GM23248 (cell line): Measurements from ENCODE around the gene MT1F.

Source experiments
- EZH2 ChIP-seq: fragments of 200-600 bp; sonication (generic); IDR thresholded peaks from 2 replicates; pipeline ENCODE4 v1.6.1; 2018; ENCODE audit warnings: antibody characterized with exemption, mild to moderate bottlenecking; ENCODE audit not compliant: insufficient read depth, poor library complexity, severe bottlenecking
- EZH2phosphoT487 ChIP-seq: fragments of 200-600 bp; sonication (generic); IDR thresholded peaks from 2 replicates; pipeline ENCODE4 v1.6.1; 2018; ENCODE audit warnings: antibody characterized with exemption, moderate library complexity, mild to moderate bottlenecking, low read depth; ENCODE audit not compliant: insufficient read depth

DNA sequence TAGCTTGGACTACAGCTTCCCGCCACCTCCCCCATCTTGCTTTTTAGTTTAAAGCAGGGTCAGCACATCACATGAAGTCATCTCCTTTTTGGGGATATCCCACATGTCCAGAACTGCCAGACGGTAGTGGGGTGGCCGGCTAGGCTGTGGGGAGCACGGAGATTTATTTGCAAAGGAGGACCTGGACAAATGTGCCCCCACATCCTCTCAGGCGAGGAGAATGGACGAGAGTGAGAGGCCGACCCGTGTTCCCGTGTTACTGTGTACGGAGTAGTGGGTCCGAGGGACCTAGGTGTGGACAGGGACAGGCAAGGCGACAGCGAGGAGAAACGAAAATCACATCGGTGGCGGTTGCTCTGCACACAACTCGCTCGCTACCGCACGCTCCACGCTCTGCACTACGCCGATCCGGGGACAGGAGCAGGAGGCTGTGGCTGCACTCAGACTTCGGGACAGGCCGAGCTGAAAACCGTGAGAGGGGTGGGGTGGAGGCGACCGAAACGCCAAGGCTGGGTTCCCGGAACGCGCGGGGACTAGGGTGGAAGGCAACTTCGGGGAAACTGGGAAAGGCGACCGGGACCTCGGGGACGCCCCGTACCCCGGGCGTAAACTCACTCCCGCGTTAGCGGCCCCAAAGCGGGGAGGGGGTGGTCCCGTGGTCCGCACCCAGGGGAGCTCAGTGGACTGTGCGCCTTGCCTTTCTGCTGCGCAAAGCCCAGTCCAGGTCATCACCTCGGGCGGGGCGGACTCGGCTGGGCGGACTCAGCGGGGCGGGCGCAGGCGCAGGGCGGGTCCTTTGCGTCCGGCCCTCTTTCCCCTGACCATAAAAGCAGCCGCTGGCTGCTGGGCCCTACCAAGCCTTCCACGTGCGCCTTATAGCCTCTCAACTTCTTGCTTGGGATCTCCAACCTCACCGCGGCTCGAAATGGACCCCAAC is 19.7 kb upstream of the MT1F start, which contains the start of gene MT1A:
- TF ChIP-seq EZH2 (no peak), EZH2phosphoT487 (no peak)
